GM12878 (cell line): ENCODE measurements around the gene NR6A1. TPM values are rescaled to one million over a fixed set of nuclear protein-coding genes. Genes with fewer than 3 reads are reported as not detected.
"Not testable (repeated sequence)": the region's sequence is repeated elsewhere in the genome, so short reads cannot be mapped to it uniquely, and the experiment has no call there.

Experiments used
- ATAC-seq: fragments of 200-7000 bp; cut with Tn5 transposase; 3 replicates; pipeline ENCODE4 v1.9.1; 2020; ENCODE audit warnings: mild to moderate bottlenecking, moderate library complexity
- BruUV-seq: library from RNA; stranded (reverse); fragments of 400-500 nt; replicated peaks from 2 replicates; lab custom pipeline; 2021; lab: Mats Ljungman, UMichigan
- CTCF ChIA-PET: fragments of 300-600 bp; sonication (Branson Sonifier 250); formaldehyde crosslinking; extraction: SDS; loops from one replicate; lab custom pipeline; 2021; ENCODE audit warnings: inconsistent platforms; lab: Yijun Ruan, JAX
- POLR2A ChIA-PET: fragments of 350-600 bp; formaldehyde crosslinking; extraction: SDS; loops from one replicate; lab custom pipeline; 2021; ENCODE audit warnings: inconsistent platforms; lab: Charles Lee
- RAD21 ChIA-PET: fragments of 300-600 bp; sonication (Branson Sonifier 250); formaldehyde crosslinking; loops from one replicate; lab custom pipeline; 2023; ENCODE audit warnings: antibody characterized with exemption; ENCODE audit not compliant: unreplicated experiment; lab: Charles Lee
- SMC1A ChIA-PET: fragments of 300-600 bp; sonication (Branson Sonifier 250); formaldehyde crosslinking; loops from one replicate; lab custom pipeline; 2023; ENCODE audit not compliant: unreplicated experiment, uncharacterized antibody; lab: Charles Lee
- DNase-seq: peaks from one replicate; pipeline ENCODE4 v3.0.0-alpha.2; 2011; ENCODE audit warnings: low read depth, low spot score
- FAIRE-seq: peaks from 3 replicates; lab custom pipeline; 2011; peaks lifted over from hg19 to GRCh38; lab: Jason Lieb, UNC
- H2AFZ ChIP-seq: 2 replicates; pipeline ENCODE4 v1.6.0; 2011; ENCODE audit warnings: low read depth, low read length, control low read depth; ENCODE audit not compliant: control insufficient read depth
- H3K27ac ChIP-seq: 2 replicates; pipeline ENCODE4 v1.5.1; 2011; ENCODE audit warnings: control low read depth; ENCODE audit not compliant: control insufficient read depth, insufficient read depth
- H3K27me3 ChIP-seq, 2 experiments: replicated peaks in 1 of 2; 2 replicates each; pipeline versions ENCODE4 v1.6.0 to v1.6.1; 2011; ENCODE audit warnings: low read length in 1 of 2; ENCODE audit not compliant: control insufficient read depth in 2 of 2, insufficient read depth in 2 of 2
- H3K36me3 ChIP-seq, 2 experiments: 2 replicates each; pipeline ENCODE4 v1.5.1; 2011; ENCODE audit warnings: low read length in 1 of 2; ENCODE audit not compliant: control insufficient read depth in 2 of 2, insufficient read depth in 2 of 2
- H3K4me1 ChIP-seq: 2 replicates; pipeline ENCODE4 v1.6.1; 2011; ENCODE audit warnings: mild to moderate bottlenecking, low read length, moderate library complexity, mixed read lengths; ENCODE audit not compliant: control insufficient read depth, insufficient read depth
- H3K4me2 ChIP-seq: 2 replicates; pipeline ENCODE4 v1.6.0; 2011; ENCODE audit warnings: control low read depth; ENCODE audit not compliant: control insufficient read depth, insufficient read depth
- H3K4me3 ChIP-seq: fragments of 200-600 bp; sonication (generic); 2 replicates; pipeline ENCODE4 v1.5.1; 2016
- H3K79me2 ChIP-seq: 2 replicates; pipeline ENCODE4 v1.6.0; 2011; ENCODE audit warnings: low read length; ENCODE audit not compliant: control insufficient read depth, insufficient read depth
- H3K9ac ChIP-seq: 2 replicates; pipeline ENCODE4 v1.8.0; 2011; ENCODE audit warnings: low read length, control low read depth, mixed read lengths; ENCODE audit not compliant: control insufficient read depth, insufficient read depth
- H3K9me3 ChIP-seq: replicated peaks from 3 replicates; pipeline ENCODE4 v1.5.1; 2011; ENCODE audit warnings: mild to moderate bottlenecking, low read length; ENCODE audit not compliant: control insufficient read depth, insufficient read depth
- H4K20me1 ChIP-seq: 2 replicates; pipeline ENCODE4 v1.6.0; 2011; ENCODE audit not compliant: control insufficient read depth, insufficient read depth
- IKZF2 ChIP-seq, 2 experiments: fragments of 450-650 bp; IDR thresholded peaks; 2 replicates each; pipeline ENCODE4 v1.6.1; 2017; ENCODE audit warnings: mild to moderate bottlenecking in 2 of 2, moderate library complexity in 2 of 2
- JUNB ChIP-seq: IDR thresholded peaks from 2 replicates; pipeline ENCODE4 v1.6.1; 2016; ENCODE audit warnings: antibody characterized with exemption, mild to moderate bottlenecking
- RUNX3 ChIP-seq: IDR thresholded peaks from 2 replicates; pipeline ENCODE4 v1.6.1; 2012; ENCODE audit warnings: low read length, inconsistent platforms
- WGBS: methylation state at CpG from one replicate; pipeline ENCODE4 v1.1.6; 2016; ENCODE audit warnings: low lambda C conversion rate; ENCODE audit not compliant: insufficient replicate concordance, insufficient coverage; ENCODE audit errors: missing lambda C conversion rate; 5-methylcytosine and 5-hydroxymethylcytosine counted together
- in situ Hi-C: fragments of 300-500 bp; cut with MboI; formaldehyde crosslinking; loops from 9 replicates; pipeline ENCODE4 v1.14.3; 2018; ENCODE audit warnings: mixed read lengths
- intact Hi-C: fragments of 100-400 bp; cut with micrococcal nuclease; formaldehyde crosslinking; loops from one replicate; pipeline ENCODE4 v1.14.2; 2022; ENCODE audit not compliant: unreplicated experiment
- polyA plus RNA-seq, 11 experiments: library from polyadenylated mRNA; depleted of rRNA in 4 of 11; unstranded in 6 of 11; stranded (reverse) in 5 of 11; fragments of >200 nt; fragmentation: Nextera tagmentation in 4 of 11; fragmentation: Illumina TruSeq in 1 of 11; extraction: Ambion mirVana in 4 of 11; extraction: Trizol in 1 of 11; gene quantifications; 1 replicate in 1 of 11; 2 replicates in 10 of 11; pipeline versions ENCODE4 v1.2.1 to v1.2.3, GENCODE V29; 2011 to 2016; ENCODE audit warnings: inconsistent platforms in 2 of 11, missing spikeins in 2 of 11, low read depth in 1 of 11
- total RNA-seq, 4 experiments: library from RNA; depleted of rRNA in 3 of 4; stranded (reverse); fragments of >200 nt in 3 of 4; fragmentation: Illumina TruSeq in 1 of 4; extraction: Trizol in 1 of 4; gene quantifications; 2 replicates each; pipeline versions ENCODE4 v1.2.1 to v1.2.3, GENCODE V29; 2013 to 2021
- TF ChIP-seq, protein P1 (sequence below): IDR thresholded peaks from 2 replicates; pipeline ENCODE4 v1.6.1; 2012; ENCODE audit warnings: low read length, inconsistent platforms
- TF ChIP-seq, protein P2 (sequence below): IDR thresholded peaks from 2 replicates; pipeline ENCODE4 v1.6.1; 2012; ENCODE audit warnings: low read depth, low read length, improper control_type of control experiment

Gene NR6A1
- total and polyA plus RNA-seq, 10 of the 15 experiments (the other 5 are each of a cell fraction or from before 2014, with no cell fraction given) = 1.2 to 9.2 (median 4.6) TPM

DNA sequence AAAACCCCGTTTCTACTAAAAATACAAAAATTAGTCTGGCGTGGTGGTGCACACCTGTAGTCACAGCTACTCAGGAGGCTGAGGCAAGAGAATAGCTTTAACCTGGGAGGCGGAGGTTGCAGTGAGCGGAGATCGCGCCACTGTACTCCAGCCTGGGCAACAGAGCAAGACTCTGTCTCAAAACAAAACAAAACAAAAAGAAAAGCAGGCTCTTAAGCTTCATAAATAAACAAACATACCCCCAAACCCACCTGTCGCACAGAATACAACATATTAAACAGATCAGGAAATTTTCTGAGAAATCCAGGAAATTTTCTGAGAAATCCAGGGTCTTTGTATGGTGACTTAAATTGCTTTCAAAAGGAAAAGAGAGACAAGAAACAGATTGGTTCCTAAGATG is 33.0 kb downstream of the NR6A1 start:
- H3K27me3 ChIP-seq, H3K79me2 ChIP-seq, ATAC-seq, H3K4me1 ChIP-seq, H3K4me3 ChIP-seq, POLR2A ChIA-PET, RAD21 ChIA-PET, CTCF ChIA-PET, H3K36me3 ChIP-seq, H3K4me2 ChIP-seq, FAIRE-seq, BruUV-seq, intact Hi-C loops, H3K9me3 ChIP-seq, H2AFZ ChIP-seq, DNase-seq, in situ Hi-C loops, H4K20me1 ChIP-seq, H3K9ac ChIP-seq, H3K27ac ChIP-seq: not testable (repeated sequence)
- WGBS = 93% methylated on average over 7 of the region's 7 CpGs
- SMC1A ChIA-PET = interaction anchor here (1.0 kb wide), 1 partner anchor 19 kb away, joined by 4 read pairs; no protein-coding TSS in a partner anchor

GRCh38 chr9:124735121-124735520 is 36.0 kb downstream of the NR6A1 start:
- DNase-seq = no peak

DNA sequence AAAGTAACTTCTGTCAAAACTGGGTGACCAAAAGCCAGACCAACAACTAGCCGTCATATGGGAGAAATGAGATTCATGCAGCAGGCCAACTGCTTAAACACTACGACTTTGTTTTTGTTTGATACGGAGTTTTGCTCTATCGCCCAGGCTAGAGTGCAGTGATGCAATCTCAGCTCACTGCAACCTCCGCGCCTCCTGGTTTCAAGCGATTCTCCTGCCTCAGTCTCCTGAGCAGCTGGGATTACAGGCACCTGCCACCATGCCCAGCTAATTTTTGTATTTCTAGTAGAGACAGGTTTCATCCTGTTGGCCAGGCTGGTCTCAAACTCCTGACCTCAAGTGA is 36.4 kb downstream of the NR6A1 start:
- WGBS = 98% methylated on average over 7 of the region's 7 CpGs
- SMC1A ChIA-PET = interaction anchor here (1.1 to 2.1 kb wide), 9 partner anchors 8 to 118 kb away, joined by 3 to 8 read pairs (median 4); partner anchors contain the start of gene WDR38
- H3K4me1 ChIP-seq, FAIRE-seq, H3K27me3 ChIP-seq, ATAC-seq, BruUV-seq, H3K27ac ChIP-seq, H4K20me1 ChIP-seq, in situ Hi-C loops, DNase-seq, H3K36me3 ChIP-seq, intact Hi-C loops, H3K4me2 ChIP-seq, H3K9me3 ChIP-seq, H2AFZ ChIP-seq, H3K9ac ChIP-seq, H3K4me3 ChIP-seq, H3K79me2 ChIP-seq: not testable (repeated sequence)
- RAD21 ChIA-PET = interaction anchor here (0.6 to 1.1 kb wide), 2 partner anchors 25 to 137 kb away, joined by 3 read pairs; no protein-coding TSS in a partner anchor
- POLR2A ChIA-PET = interaction anchor here (1.9 kb wide), 1 partner anchor 9 kb away, joined by 5 read pairs; no protein-coding TSS in a partner anchor
- CTCF ChIA-PET = interaction anchor here (0.9 to 2.6 kb wide), 5 partner anchors 18 to 183 kb away, joined by 3 to 10 read pairs (median 4); no protein-coding TSS in a partner anchor

More at GRCh38 chr9:124735121-124735520, 36.0 kb downstream of the NR6A1 start:
- Histone ChIP-seq H3K27me3 (no peaks in the 10 kb centered on the region), H3K4me2 (no peak overlapping the region), H2AFZ (no peak overlapping the region), H3K4me1 (peaks cover 9% of the 10 kb centered on the region), H3K4me3 (no peak overlapping the region), H3K79me2 (no peaks in the 10 kb centered on the region), H3K36me3 (peaks cover 0 to under 1% of the 10 kb centered on the region in 2 experiments; a peak in 1 of 4 replicates), H4K20me1 (no peaks in the 10 kb centered on the region), H3K9ac (no peak overlapping the region), H3K9me3 (no peaks in the 10 kb centered on the region; the same call in 2 of the 3 replicates), H3K27ac (no peak overlapping the region)
- ChIA-PET SMC1A (interaction anchor here (1.0 to 2.1 kb wide), 8 partner anchors 8 to 31 kb away, joined by 3 to 8 read pairs (median 4); no protein-coding TSS in a partner anchor), RAD21 (interaction anchor here (0.6 to 1.1 kb wide), 2 partner anchors 25 to 137 kb away, joined by 3 read pairs; no protein-coding TSS in a partner anchor), CTCF (interaction anchor here (0.9 to 2.6 kb wide), 5 partner anchors 18 to 183 kb away, joined by 3 to 10 read pairs (median 4); no protein-coding TSS in a partner anchor), POLR2A (interaction anchor here (0.8 to 1.9 kb wide), 2 partner anchors 8 to 56 kb away, joined by 5 read pairs; no protein-coding TSS in a partner anchor)
- TF ChIP-seq, protein P1, sequence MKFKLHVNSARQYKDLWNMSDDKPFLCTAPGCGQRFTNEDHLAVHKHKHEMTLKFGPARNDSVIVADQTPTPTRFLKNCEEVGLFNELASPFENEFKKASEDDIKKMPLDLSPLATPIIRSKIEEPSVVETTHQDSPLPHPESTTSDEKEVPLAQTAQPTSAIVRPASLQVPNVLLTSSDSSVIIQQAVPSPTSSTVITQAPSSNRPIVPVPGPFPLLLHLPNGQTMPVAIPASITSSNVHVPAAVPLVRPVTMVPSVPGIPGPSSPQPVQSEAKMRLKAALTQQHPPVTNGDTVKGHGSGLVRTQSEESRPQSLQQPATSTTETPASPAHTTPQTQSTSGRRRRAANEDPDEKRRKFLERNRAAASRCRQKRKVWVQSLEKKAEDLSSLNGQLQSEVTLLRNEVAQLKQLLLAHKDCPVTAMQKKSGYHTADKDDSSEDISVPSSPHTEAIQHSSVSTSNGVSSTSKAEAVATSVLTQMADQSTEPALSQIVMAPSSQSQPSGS = no peak
- TF ChIP-seq RUNX3 (peak; percentile 45), IKZF2 (IDR thresholded peaks at IDR 0.05) (0 out of 4 replicates have a peak, but pooled peaks of 1 of the 2 experiments have one; percentile 24), JUNB (peak; percentile 38; the same call in 1 of the 2 replicates)
- TF ChIP-seq, protein P2, sequence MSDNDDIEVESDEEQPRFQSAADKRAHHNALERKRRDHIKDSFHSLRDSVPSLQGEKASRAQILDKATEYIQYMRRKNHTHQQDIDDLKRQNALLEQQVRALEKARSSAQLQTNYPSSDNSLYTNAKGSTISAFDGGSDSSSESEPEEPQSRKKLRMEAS = no peak
- no TSS peak for BruUV-seq
- FAIRE-seq (no peak), ATAC-seq (peak; percentile 71)
- in situ Hi-C loops = no loop called here
- intact Hi-C loops = no loop called here
